GM23338 (cell line): Measurements from ENCODE around the gene NCAPD3.

Experiments
- EZH2phosphoT487 ChIP-seq: fragments of 200-600 bp; sonication (generic); IDR thresholded peaks from one replicate; pipeline ENCODE4 v1.8.1; 2018; ENCODE audit warnings: antibody characterized with exemption; ENCODE audit not compliant: unreplicated experiment
- POLR2AphosphoS5 ChIP-seq: IDR thresholded peaks from 2 replicates; pipeline ENCODE4 v1.6.1; 2016; ENCODE audit warnings: antibody characterized with exemption, low read depth
- REST ChIP-seq: IDR thresholded peaks from one replicate; pipeline ENCODE4 v1.6.1; 2018; ENCODE audit warnings: antibody characterized with exemption; ENCODE audit not compliant: unreplicated experiment
- TF ChIP-seq, protein P1 (sequence below), 2 experiments: fragments of 200-600 bp in 1 of 2; sonication (generic) in 1 of 2; conservative IDR thresholded peaks; 2 replicates each; pipeline versions ENCODE4 v1.5.1 to v1.6.1; 2016 to 2017; ENCODE audit warnings: antibody characterized with exemption in 2 of 2, low read depth in 2 of 2, mild to moderate bottlenecking in 2 of 2, moderate library complexity in 1 of 2

DNA sequence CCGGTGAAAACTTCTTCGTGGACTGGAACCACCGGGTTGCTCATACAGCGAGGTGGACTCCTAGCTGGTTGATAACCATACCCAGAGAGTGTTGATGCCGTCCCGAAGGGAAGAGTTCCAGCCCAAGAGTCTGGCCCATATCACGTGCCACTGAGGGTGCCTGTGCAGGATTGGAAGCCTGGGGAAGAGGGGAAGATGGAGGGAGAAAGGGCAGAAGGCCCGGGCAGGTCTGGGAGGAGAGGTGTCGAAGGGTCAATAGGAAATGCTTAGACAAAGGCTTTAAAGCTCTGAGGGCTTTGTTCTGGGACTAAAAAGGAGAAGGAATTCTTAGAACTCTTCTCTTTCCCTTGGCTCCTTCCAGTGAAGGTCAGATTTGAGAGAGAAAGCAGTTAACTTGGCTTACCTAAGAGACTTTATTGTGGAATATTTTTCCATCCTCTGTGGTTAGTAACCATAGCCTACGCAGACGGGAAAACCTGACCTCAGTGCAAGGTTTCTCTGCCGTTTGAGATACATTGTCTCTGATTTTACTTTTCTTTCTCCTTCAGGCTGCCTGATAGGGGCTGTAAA, 84.4 kb downstream of the NCAPD3 start:
- TF ChIP-seq, protein P1, sequence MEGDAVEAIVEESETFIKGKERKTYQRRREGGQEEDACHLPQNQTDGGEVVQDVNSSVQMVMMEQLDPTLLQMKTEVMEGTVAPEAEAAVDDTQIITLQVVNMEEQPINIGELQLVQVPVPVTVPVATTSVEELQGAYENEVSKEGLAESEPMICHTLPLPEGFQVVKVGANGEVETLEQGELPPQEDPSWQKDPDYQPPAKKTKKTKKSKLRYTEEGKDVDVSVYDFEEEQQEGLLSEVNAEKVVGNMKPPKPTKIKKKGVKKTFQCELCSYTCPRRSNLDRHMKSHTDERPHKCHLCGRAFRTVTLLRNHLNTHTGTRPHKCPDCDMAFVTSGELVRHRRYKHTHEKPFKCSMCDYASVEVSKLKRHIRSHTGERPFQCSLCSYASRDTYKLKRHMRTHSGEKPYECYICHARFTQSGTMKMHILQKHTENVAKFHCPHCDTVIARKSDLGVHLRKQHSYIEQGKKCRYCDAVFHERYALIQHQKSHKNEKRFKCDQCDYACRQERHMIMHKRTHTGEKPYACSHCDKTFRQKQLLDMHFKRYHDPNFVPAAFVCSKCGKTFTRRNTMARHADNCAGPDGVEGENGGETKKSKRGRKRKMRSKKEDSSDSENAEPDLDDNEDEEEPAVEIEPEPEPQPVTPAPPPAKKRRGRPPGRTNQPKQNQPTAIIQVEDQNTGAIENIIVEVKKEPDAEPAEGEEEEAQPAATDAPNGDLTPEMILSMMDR (conservative IDR thresholded peaks at IDR 0.05; ENCODE audit: low read depth in 2 of 2): no peak
- TF ChIP-seq POLR2AphosphoS5 (no peak), EZH2phosphoT487 (no peak), REST (no peak)
